ENCODE data around the gene HDGFL3. TPM values are rescaled to one million over a fixed set of nuclear protein-coding genes. Genes with fewer than 3 reads are reported as not detected.

Gene HDGFL3
- polyA plus RNA-seq, 3 donors from 2014 or later, result 6.8 to 21.6 (median 10.6) TPM

- Mint-ChIP-seq H3K36me3 (peaks cover 0 to 3% (median 0%) of the 10 kb centered on the region in 3 donors), H3K9me3 (no peaks in the 10 kb centered on the region), H3K27me3 (ENCODE audit: low read depth in 3 of 3) (peaks cover 0 to 5% (median 5%) of the 10 kb centered on the region in 3 donors), H3K27ac (peak overlapping the region; percentile 72 to 92 (median 86)), H3K4me1 (peaks cover 9 to 10% of the 10 kb centered on the region in 2 donors), H3K4me3 (peak overlapping the region; percentile 94 to 98 (median 95))
- DNase-seq, result peak in 1 of 3 donors; percentile 5
Observed at GRCh38 chr15:83206526-83207008, 1.1 kb downstream of the HDGFL3 start.

- Mint-ChIP-seq H3K9me3 (no peaks in the 10 kb centered on the region), H3K4me1 (peaks cover 9 to 10% of the 10 kb centered on the region in 2 donors)
Observed at GRCh38 chr15:83205725-83206324, 1.8 kb downstream of the HDGFL3 start.

GRCh38 chr15:83204697-83205096 is 2.9 kb downstream of the HDGFL3 start:
- peaks cover 12 to 16% of the 10 kb centered on the region in 2 donors for H3K4me1 Mint-ChIP-seq
- no peak for DNase-seq
- H3K27me3 Mint-ChIP-seq (ENCODE audit: low read depth in 3 of 3), result peaks cover 0 to 5% (median 5%) of the 10 kb centered on the region in 3 donors
- peaks cover 0 to 3% (median 0%) of the 10 kb centered on the region in 3 donors for H3K36me3 Mint-ChIP-seq
- no peak overlapping the region for H3K27ac Mint-ChIP-seq
- H3K9me3 Mint-ChIP-seq, result no peaks in the 10 kb centered on the region
- peak overlapping the region in 1 of 5 donors; percentile 9 for H3K4me3 Mint-ChIP-seq

More at GRCh38 chr15:83205725-83206324, 1.8 kb downstream of the HDGFL3 start:
- peaks cover 0 to 5% (median 5%) of the 10 kb centered on the region in 3 donors for H3K27me3 Mint-ChIP-seq (ENCODE audit: low read depth in 3 of 3)
- H3K27ac Mint-ChIP-seq, result peak overlapping the region in 3 of 6 donors; percentile 81 to 92 (median 82)
- peaks cover 0 to 3% (median 0%) of the 10 kb centered on the region in 3 donors for H3K36me3 Mint-ChIP-seq
- no peak for DNase-seq
- peak overlapping the region; percentile 94 to 98 (median 95) for H3K4me3 Mint-ChIP-seq

GRCh38 chr15:83203543-83203942 is 4.1 kb downstream of the HDGFL3 start:
- DNase-seq, result no peak
- no peaks in the 10 kb centered on the region for H3K9me3 Mint-ChIP-seq
- H3K4me3 Mint-ChIP-seq, result no peak overlapping the region
- peaks cover 0 to 3% (median 0%) of the 10 kb centered on the region in 3 donors for H3K36me3 Mint-ChIP-seq
- H3K27me3 Mint-ChIP-seq (ENCODE audit: low read depth in 3 of 3), result peaks cover 0 to 5% (median 5%) of the 10 kb centered on the region in 3 donors
- H3K27ac Mint-ChIP-seq, result no peak overlapping the region
- peaks cover 23 to 28% of the 10 kb centered on the region in 2 donors for H3K4me1 Mint-ChIP-seq

- DNase-seq, result no peak
- peaks cover 18 to 25% of the 10 kb centered on the region in 2 donors for H3K4me1 Mint-ChIP-seq
- H3K36me3 Mint-ChIP-seq, result no peaks in the 10 kb centered on the region
- no peak overlapping the region for H3K27ac Mint-ChIP-seq
- H3K4me3 Mint-ChIP-seq, result peak overlapping the region in 1 of 5 donors; percentile 16
- no peaks in the 10 kb centered on the region for H3K27me3 Mint-ChIP-seq (ENCODE audit: low read depth in 3 of 3)
- H3K9me3 Mint-ChIP-seq, result no peaks in the 10 kb centered on the region
Observed at GRCh38 chr15:83200589-83200988, 7.0 kb downstream of the HDGFL3 start.

GRCh38 chr15:83200162-83200561 is 7.5 kb downstream of the HDGFL3 start:
- no peak for DNase-seq
- Mint-ChIP-seq H3K27ac (no peak overlapping the region), H3K4me3 (peak overlapping the region in 1 of 5 donors; percentile 16), H3K36me3 (no peaks in the 10 kb centered on the region), H3K9me3 (no peaks in the 10 kb centered on the region), H3K27me3 (ENCODE audit: low read depth in 3 of 3) (no peaks in the 10 kb centered on the region), H3K4me1 (peaks cover 18 to 25% of the 10 kb centered on the region in 2 donors)

- peak overlapping the region in 4 of 5 donors; percentile 5 to 65 (median 48) for H3K4me3 Mint-ChIP-seq
- H3K27me3 Mint-ChIP-seq (ENCODE audit: low read depth in 3 of 3), result no peaks in the 10 kb centered on the region
- no peaks in the 10 kb centered on the region for H3K9me3 Mint-ChIP-seq
- H3K27ac Mint-ChIP-seq, result peak overlapping the region in 5 of 6 donors; percentile 42 to 83 (median 75)
- DNase-seq, result peak; percentile 12 to 30 (median 13)
- H3K4me1 Mint-ChIP-seq, result peaks cover 18 to 25% of the 10 kb centered on the region in 2 donors
- no peaks in the 10 kb centered on the region for H3K36me3 Mint-ChIP-seq
Observed at GRCh38 chr15:83199288-83199687, 8.3 kb downstream of the HDGFL3 start.

- no peaks in the 10 kb centered on the region for H3K27me3 Mint-ChIP-seq (ENCODE audit: low read depth in 3 of 3)
- peak overlapping the region in 4 of 5 donors; percentile 5 to 68 (median 47) for H3K4me3 Mint-ChIP-seq
Observed at GRCh38 chr15:83198476-83198875, 9.1 kb downstream of the HDGFL3 start.

GRCh38 chr15:83194528-83194927 is 13.1 kb downstream of the HDGFL3 start:
- H3K4me1 Mint-ChIP-seq, result peaks cover 14 to 17% of the 10 kb centered on the region in 2 donors
- peaks cover 0 to 2% (median 0%) of the 10 kb centered on the region in 3 donors for H3K27me3 Mint-ChIP-seq (ENCODE audit: low read depth in 3 of 3)
- no peaks in the 10 kb centered on the region for H3K9me3 Mint-ChIP-seq
- H3K36me3 Mint-ChIP-seq, result peaks cover 0 to under 1% (median 0%) of the 10 kb centered on the region in 3 donors
- no peak overlapping the region for H3K27ac Mint-ChIP-seq
- no peak overlapping the region for H3K4me3 Mint-ChIP-seq
- no peak for DNase-seq

More at GRCh38 chr15:83198476-83198875, 9.1 kb downstream of the HDGFL3 start:
- no peaks in the 10 kb centered on the region for H3K9me3 Mint-ChIP-seq
- H3K27ac Mint-ChIP-seq, result peak overlapping the region in 5 of 6 donors; percentile 42 to 84 (median 80)
- H3K4me1 Mint-ChIP-seq, result peaks cover 18 to 25% of the 10 kb centered on the region in 2 donors
- DNase-seq, result no peak
- H3K36me3 Mint-ChIP-seq, result no peaks in the 10 kb centered on the region

- no peak overlapping the region for H3K4me3 Mint-ChIP-seq
- H3K27ac Mint-ChIP-seq, result no peak overlapping the region
Observed at GRCh38 chr15:83193721-83194120, 13.9 kb downstream of the HDGFL3 start.

GRCh38 chr15:83192742-83193141 is 14.9 kb downstream of the HDGFL3 start:
- peaks cover 0 to 4% (median 0%) of the 10 kb centered on the region in 3 donors for H3K36me3 Mint-ChIP-seq
- H3K27ac Mint-ChIP-seq, result no peak overlapping the region
- no peak for DNase-seq
- no peaks in the 10 kb centered on the region for H3K9me3 Mint-ChIP-seq
- H3K4me1 Mint-ChIP-seq, result no peaks in the 10 kb centered on the region
- no peak overlapping the region for H3K4me3 Mint-ChIP-seq
- H3K27me3 Mint-ChIP-seq (ENCODE audit: low read depth in 3 of 3), result peaks cover 0 to 2% (median 0%) of the 10 kb centered on the region in 3 donors

More at GRCh38 chr15:83193721-83194120, 13.9 kb downstream of the HDGFL3 start:
- H3K27me3 Mint-ChIP-seq (ENCODE audit: low read depth in 3 of 3), result peaks cover 0 to 2% (median 0%) of the 10 kb centered on the region in 3 donors
- H3K36me3 Mint-ChIP-seq, result peaks cover 0 to 4% (median 0%) of the 10 kb centered on the region in 3 donors
- no peak for DNase-seq
- H3K4me1 Mint-ChIP-seq, result peaks cover 6 to 9% of the 10 kb centered on the region in 2 donors
- no peaks in the 10 kb centered on the region for H3K9me3 Mint-ChIP-seq

- DNase-seq, result no peak
- Mint-ChIP-seq H3K4me1 (no peaks in the 10 kb centered on the region), H3K4me3 (no peak overlapping the region), H3K27ac (no peak overlapping the region), H3K36me3 (peaks cover 0 to 4% (median 0%) of the 10 kb centered on the region in 3 donors), H3K27me3 (ENCODE audit: low read depth in 3 of 3) (peaks cover 0 to 2% (median 0%) of the 10 kb centered on the region in 3 donors), H3K9me3 (no peaks in the 10 kb centered on the region)
Observed at GRCh38 chr15:83190450-83190849, 17.2 kb downstream of the HDGFL3 start.

- Mint-ChIP-seq H3K4me1 (no peaks in the 10 kb centered on the region), H3K4me3 (no peak overlapping the region), H3K36me3 (peaks cover 0 to 4% (median 0%) of the 10 kb centered on the region in 3 donors), H3K27ac (no peak overlapping the region), H3K27me3 (ENCODE audit: low read depth in 3 of 3) (peaks cover 0 to 2% (median 1%) of the 10 kb centered on the region in 3 donors), H3K9me3 (no peaks in the 10 kb centered on the region)
- DNase-seq, result no peak
Observed at GRCh38 chr15:83185561-83185960, 22.1 kb downstream of the HDGFL3 start.

GRCh38 chr15:83178869-83179325 is 28.7 kb downstream of the HDGFL3 start:
- Mint-ChIP-seq H3K27me3 (ENCODE audit: low read depth in 3 of 3) (peaks cover 0 to 2% (median 1%) of the 10 kb centered on the region in 3 donors), H3K4me3 (no peak overlapping the region), H3K9me3 (no peaks in the 10 kb centered on the region), H3K4me1 (no peaks in the 10 kb centered on the region), H3K27ac (no peak overlapping the region), H3K36me3 (no peaks in the 10 kb centered on the region)
- DNase-seq, result no peak

Data from immature natural killer cell (primary cell).